Peyer's patch (tissue), 4 donors: ENCODE data around the gene ZNF418. TPM values are rescaled to one million over a fixed set of nuclear protein-coding genes. Genes with fewer than 3 reads are reported as not detected.
"Not testable (repeated sequence)": the region's sequence is repeated elsewhere in the genome, so short reads cannot be mapped to it uniquely, and the experiment has no call there.

Experiments
- DNase-seq, 3 donors: peaks; one replicate each; pipeline ENCODE4 v3.0.0-alpha.2; 2017 to 2019
- H3K27ac ChIP-seq, 4 donors: fragments of 200-600 bp; sonication (generic); one replicate each; pipeline ENCODE4 v1.5.1; 2016 to 2019
- H3K27me3 ChIP-seq, 2 donors: fragments of 200-600 bp; sonication (generic); one replicate each; pipeline ENCODE4 v1.5.1; 2019
- H3K36me3 ChIP-seq, 3 donors: fragments of 200-600 bp; sonication (generic); one replicate each; pipeline ENCODE4 v1.5.1; 2016 to 2019
- H3K4me1 ChIP-seq, 4 donors: fragments of 200-600 bp; sonication (generic); one replicate each; pipeline ENCODE4 v1.5.1; 2016 to 2019
- H3K4me3 ChIP-seq, 4 donors: fragments of 200-600 bp; sonication (generic); 1 replicate in 3 of 4; 2 replicates in 1 of 4; pipeline ENCODE4 v1.5.1; 2016 to 2019; ENCODE audit warnings: mild to moderate bottlenecking in 1 of 4
- H3K9me3 ChIP-seq, 4 donors: fragments of 200-600 bp; sonication (generic); one replicate each; pipeline ENCODE4 v1.5.1; 2016 to 2019; ENCODE audit warnings: mild to moderate bottlenecking in 1 of 4
- POLR2A ChIP-seq, 2 donors: fragments of 450-650 bp; IDR thresholded peaks; one replicate each; pipeline ENCODE4 v1.5.1; 2017; ENCODE audit warnings: antibody characterized with exemption in 2 of 2, mild to moderate bottlenecking in 2 of 2, moderate library complexity in 2 of 2
- total RNA-seq, 4 donors: library from RNA; depleted of rRNA; stranded (reverse); fragments of >200 nt; gene quantifications; one replicate each; pipeline ENCODE4 v1.1.0, GENCODE V29; 2016
- TF ChIP-seq, protein P1 (sequence below), 6 experiments: fragments of 450-650 bp in 4 of 6; fragments of 200-600 bp in 2 of 6; sonication (generic) in 1 of 6; IDR thresholded peaks; one replicate each; pipeline ENCODE4 v1.5.1; 2017 to 2019; ENCODE audit warnings: antibody characterized with exemption in 6 of 6, mild to moderate bottlenecking in 3 of 6, moderate library complexity in 1 of 6

The ZNF418 gene
- total RNA-seq, 4 donors from 2014 or later, result 0.88 to 16.5 (median 2.4) TPM

- TF ChIP-seq POLR2A (IDR thresholded peaks at IDR 0.05), result peak in 1 of 2 donors; percentile 5
- TF ChIP-seq, protein P1, sequence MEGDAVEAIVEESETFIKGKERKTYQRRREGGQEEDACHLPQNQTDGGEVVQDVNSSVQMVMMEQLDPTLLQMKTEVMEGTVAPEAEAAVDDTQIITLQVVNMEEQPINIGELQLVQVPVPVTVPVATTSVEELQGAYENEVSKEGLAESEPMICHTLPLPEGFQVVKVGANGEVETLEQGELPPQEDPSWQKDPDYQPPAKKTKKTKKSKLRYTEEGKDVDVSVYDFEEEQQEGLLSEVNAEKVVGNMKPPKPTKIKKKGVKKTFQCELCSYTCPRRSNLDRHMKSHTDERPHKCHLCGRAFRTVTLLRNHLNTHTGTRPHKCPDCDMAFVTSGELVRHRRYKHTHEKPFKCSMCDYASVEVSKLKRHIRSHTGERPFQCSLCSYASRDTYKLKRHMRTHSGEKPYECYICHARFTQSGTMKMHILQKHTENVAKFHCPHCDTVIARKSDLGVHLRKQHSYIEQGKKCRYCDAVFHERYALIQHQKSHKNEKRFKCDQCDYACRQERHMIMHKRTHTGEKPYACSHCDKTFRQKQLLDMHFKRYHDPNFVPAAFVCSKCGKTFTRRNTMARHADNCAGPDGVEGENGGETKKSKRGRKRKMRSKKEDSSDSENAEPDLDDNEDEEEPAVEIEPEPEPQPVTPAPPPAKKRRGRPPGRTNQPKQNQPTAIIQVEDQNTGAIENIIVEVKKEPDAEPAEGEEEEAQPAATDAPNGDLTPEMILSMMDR (IDR thresholded peaks at IDR 0.05), result peak in 4 of 6 experiments; percentile 52 to 66 (median 56)
- no peaks in the 10 kb centered on the region for H3K27me3 ChIP-seq
- H3K4me1 ChIP-seq, result peaks cover 0 to 7% (median 0%) of the 10 kb centered on the region in 4 donors
- H3K4me3 ChIP-seq, result peak within 1 kb of the TSS; percentile 63 to 74 (median 69)
- H3K27ac ChIP-seq, result peak within 1 kb of the TSS; percentile 56 to 84 (median 71)
- DNase-seq, result peak; percentile 88 to 96 (median 90)
- H3K36me3 ChIP-seq, result peaks cover 0 to 14% (median 0%) of the 10 kb centered on the region in 3 donors
- H3K9me3 ChIP-seq, result peaks cover 0 to 14% (median 0%) of the 10 kb centered on the region in 4 donors
Measured at GRCh38 chr19:57888560-57889231, 46.5 kb downstream of the ZNF418 start, which contains the start of gene ZNF814. Gene ZNF814 (minus strand): TSS chr19:57889037. CDS start chr19:57888802, 235 bp downstream.

GRCh38 chr19:57888107-57888559 lies 47.1 kb downstream of the ZNF418 start:
- H3K27ac ChIP-seq, result peak overlapping the region; percentile 56 to 84 (median 71)
- H3K36me3 ChIP-seq, result peaks cover 0 to 20% (median 0%) of the 10 kb centered on the region in 3 donors
- TF ChIP-seq, protein P1 (IDR thresholded peaks at IDR 0.05), result no peak
- no peak for TF ChIP-seq POLR2A (IDR thresholded peaks at IDR 0.05)
- H3K9me3 ChIP-seq, result peaks cover 0 to 20% (median 0%) of the 10 kb centered on the region in 4 donors
- no peak for DNase-seq
- H3K4me1 ChIP-seq, result peaks cover 0 to 7% (median 0%) of the 10 kb centered on the region in 4 donors
- no peaks in the 10 kb centered on the region for H3K27me3 ChIP-seq
- H3K4me3 ChIP-seq, result peak overlapping the region; percentile 63 to 74 (median 69)

GRCh38 chr19:57887195-57887941 lies 47.8 kb downstream of the ZNF418 start:
- peaks cover 0 to 25% (median 0%) of the 10 kb centered on the region in 3 donors for H3K36me3 ChIP-seq
- TF ChIP-seq, protein P1 (IDR thresholded peaks at IDR 0.05), result no peak
- TF ChIP-seq POLR2A (IDR thresholded peaks at IDR 0.05), result no peak
- H3K4me1 ChIP-seq, result peaks cover 0 to 7% (median 0%) of the 10 kb centered on the region in 4 donors
- H3K27me3 ChIP-seq, result no peaks in the 10 kb centered on the region
- H3K27ac ChIP-seq, result no peak overlapping the region
- no peak for DNase-seq
- H3K4me3 ChIP-seq, result peak overlapping the region in 2 of 4 donors; percentile 67 to 74
- peaks cover 0 to 23% (median 0%) of the 10 kb centered on the region in 4 donors for H3K9me3 ChIP-seq

- no peak overlapping the region for H3K27ac ChIP-seq
- no peaks in the 10 kb centered on the region for H3K27me3 ChIP-seq
- H3K4me1 ChIP-seq, result peaks cover 0 to 7% (median 0%) of the 10 kb centered on the region in 4 donors
- peaks cover 0 to 25% (median 0%) of the 10 kb centered on the region in 3 donors for H3K36me3 ChIP-seq
- H3K9me3 ChIP-seq, result peaks cover 0 to 23% (median 0%) of the 10 kb centered on the region in 4 donors
- no peak for TF ChIP-seq POLR2A (IDR thresholded peaks at IDR 0.05)
- TF ChIP-seq, protein P1 (IDR thresholded peaks at IDR 0.05), result no peak
- H3K4me3 ChIP-seq, result no peak overlapping the region
- DNase-seq, result no peak
Measured at GRCh38 chr19:57886046-57886445, 49.2 kb downstream of the ZNF418 start.

GRCh38 chr19:57873883-57874799 lies 61.1 kb downstream of the ZNF418 start:
- H3K4me1 ChIP-seq, H3K27me3 ChIP-seq, DNase-seq, H3K4me3 ChIP-seq, H3K27ac ChIP-seq: not testable (repeated sequence)
- peaks cover 0 to 49% (median 0%) of the 10 kb centered on the region in 3 donors for H3K36me3 ChIP-seq
- peaks cover 0 to 84% (median 13%) of the 10 kb centered on the region in 4 donors for H3K9me3 ChIP-seq
